ENCODE data around the gene DBT. TPM values are rescaled to one million over a fixed set of nuclear protein-coding genes. Genes with fewer than 3 reads are reported as not detected.

The DBT gene
- total and polyA plus RNA-seq, 2 of the 8 experiments (the other 6 are each of a cell fraction or from before 2014, with no cell fraction given): 3.3 to 24.6 TPM

DNA sequence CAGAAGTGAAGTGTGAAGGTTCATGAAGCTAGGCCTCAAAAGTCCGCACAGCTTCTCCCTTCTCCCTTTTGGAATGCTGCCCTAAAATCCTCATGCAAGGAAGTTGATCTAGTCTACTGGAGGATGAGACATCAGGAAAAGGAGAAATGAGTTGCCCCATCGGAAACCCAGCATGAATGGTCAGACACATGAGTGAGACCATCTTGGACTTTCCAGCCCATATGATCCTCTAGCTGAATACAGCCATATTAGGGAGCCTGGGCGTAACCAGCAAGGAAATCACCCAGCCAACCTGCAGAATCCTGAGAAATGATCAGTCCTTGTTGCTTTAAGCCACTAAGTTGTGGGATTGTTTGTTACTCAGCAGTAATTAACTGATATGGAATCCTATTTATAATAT, 12.5 kb downstream of the DBT start:
- Histone ChIP-seq H3K9ac (replicated peaks in 1 of 4; ENCODE audit: extremely low read depth in 1 of 4, low read depth in 3 of 4, low read length in 3 of 4) (no peak overlapping the region), H2BK15ac (ENCODE audit: low read length) (no peak overlapping the region), H2BK5ac (ENCODE audit: low read depth, low read length) (no peak overlapping the region), H3K56ac (replicated peaks; ENCODE audit: insufficient read length, low read depth, low read length) (no peak overlapping the region), H3K79me2 (ENCODE audit: control insufficient read depth in 1 of 2, insufficient read depth in 2 of 2, low read length in 2 of 2) (no peaks in the 10 kb centered on the region), H2BK12ac (ENCODE audit: low read depth, low read length) (no peak overlapping the region), H3K79me1 (ENCODE audit: low read depth, low read length) (no peaks in the 10 kb centered on the region; the same call in 1 of the 2 replicates), H4K5ac (ENCODE audit: insufficient read length, low read depth, low read length) (no peak overlapping the region), H3K4ac (replicated peaks; ENCODE audit: insufficient read length, low read depth, low read length) (no peak overlapping the region), H3K36me3 (ENCODE audit: control insufficient read depth in 2 of 4, insufficient read depth in 4 of 4, low read length in 3 of 4) (peaks cover 0 to 35% (median 17%) of the 10 kb centered on the region in 4 experiments; a peak in 6 of 8 replicates), H3K27ac (ENCODE audit: low read depth, low read length) (no peak overlapping the region), H3K23me2 (ENCODE audit: low read depth, low read length) (no peaks in the 10 kb centered on the region), H2BK120ac (replicated peaks; ENCODE audit: low read depth, low read length) (no peak overlapping the region), H3K14ac (ENCODE audit: insufficient read length) (no peak overlapping the region), H3K27me3 (replicated peaks in 1 of 4; ENCODE audit: control insufficient read depth in 3 of 4, extremely low read depth in 1 of 4, insufficient read depth in 3 of 4, low read length in 3 of 4) (no peaks in the 10 kb centered on the region), H3K18ac (ENCODE audit: extremely low read depth, low read length) (no peak overlapping the region), H4K8ac (ENCODE audit: extremely low read depth, insufficient read depth, low read length) (no peak overlapping the region), H2AK5ac (ENCODE audit: low read depth, low read length) (no peak overlapping the region), H2AFZ (ENCODE audit: low read length) (no peak overlapping the region), H2BK20ac (ENCODE audit: low read length) (no peak overlapping the region), H3K4me1 (replicated peaks in 1 of 4; ENCODE audit: control insufficient read depth in 3 of 4, insufficient read depth in 4 of 4, low read length in 3 of 4) (no peaks in the 10 kb centered on the region), H4K91ac (replicated peaks; ENCODE audit: insufficient read length, low read length) (no peak overlapping the region), H3K4me3 (ENCODE audit: extremely low read depth in 1 of 4, insufficient read depth in 2 of 4, low read depth in 3 of 4, low read length in 4 of 4) (no peak overlapping the region), H3K9me3 (ENCODE audit: insufficient read depth in 2 of 2, low read depth in 1 of 2, low read length in 1 of 2) (no peaks in the 10 kb centered on the region), H3K4me2 (ENCODE audit: insufficient read depth in 1 of 2, low read depth in 2 of 2, low read length in 2 of 2) (no peak overlapping the region), H3K23ac (ENCODE audit: insufficient read length) (no peak overlapping the region), H4K20me1 (replicated peaks in 1 of 2; ENCODE audit: control insufficient read depth in 1 of 2, insufficient read depth in 2 of 2, low read length in 2 of 2) (peaks cover 0 to 2% of the 10 kb centered on the region in 2 experiments)
- 93% methylated on average over 3 of the region's 3 CpGs; no CpG with 5 or more reads in 1 of the 2 experiments for WGBS, 2 experiments (ENCODE audit: extremely low coverage in 1 of 2, insufficient coverage in 1 of 2, insufficient read length in 1 of 2, insufficient replicate concordance in 2 of 2, low coverage in 1 of 2, low lambda C conversion rate in 2 of 2, missing lambda C conversion rate in 1 of 2)
- ChIA-PET POLR2A (ENCODE audit: partially characterized antibody) (interaction anchor here (0.6 to 3.0 kb wide), 3 partner anchors 11 to 114 kb away, joined by 4 to 9 read pairs (median 5); partner anchors contain the start of gene DBT), CTCF (ENCODE audit: partially characterized antibody) (no interaction called here)
- DNase-seq (ENCODE audit: low read depth in 1 of 2, low spot score in 2 of 2) (no peak), FAIRE-seq (no peak)
- no peak for TF ChIP-seq TCF12 (IDR thresholded peaks at IDR 0.05; ENCODE audit: low read depth, low read length)
- TF ChIP-seq POU5F1 (IDR thresholded peaks at IDR 0.05; ENCODE audit: low read depth, low read length): no peak
- TF ChIP-seq TBP (IDR thresholded peaks at IDR 0.05; ENCODE audit: low read depth, low read length): no peak
- no peak for TF ChIP-seq FOSL1 (IDR thresholded peaks at IDR 0.05; ENCODE audit: insufficient read depth, low read depth, low read length)
- no peak for TF ChIP-seq CTBP2 (IDR thresholded peaks at IDR 0.05; ENCODE audit: borderline replicate concordance, insufficient read depth, insufficient read length, low read length)
- no peak for TF ChIP-seq NANOG (IDR thresholded peaks at IDR 0.05; ENCODE audit: insufficient read depth, low read depth, low read length, poor library complexity, severe bottlenecking)

All from H1 (cell line).